A549 (cell line): ENCODE data around the gene HCN3. TPM values are rescaled to one million over a fixed set of nuclear protein-coding genes. Genes with fewer than 3 reads are reported as not detected.

ENCODE experiments used
- ATAC-seq, 2 experiments: fragments of 200-7000 bp in 1 of 2; fragments of >200 bp in 1 of 2; cut with Nextera tagmentation in 1 of 2; cut with Tn5 transposase in 1 of 2; 3 replicates each; pipeline versions ENCODE4 v1.8.0 to v1.9.1; 2018 to 2020; ENCODE audit warnings: mild to moderate bottlenecking in 1 of 2, moderate library complexity in 1 of 2
- CTCF ChIA-PET: fragments of 300-600 bp; sonication (Branson Sonifier 250); formaldehyde crosslinking; extraction: SDS; loops from one replicate; lab custom pipeline; 2021; ENCODE audit warnings: antibody characterized with exemption, inconsistent platforms; lab: Yijun Ruan, JAX
- POLR2A ChIA-PET: fragments of 350-600 bp; formaldehyde crosslinking; extraction: SDS; loops from one replicate; lab custom pipeline; 2021; ENCODE audit warnings: antibody characterized with exemption, inconsistent platforms; lab: Yijun Ruan, JAX
- DNase-seq, 2 experiments: peaks; one replicate each; pipeline versions ENCODE4 v3.0.0 to v3.0.0-alpha.2; 2011 to 2016; ENCODE audit warnings: low read depth in 1 of 2, low spot score in 1 of 2
- FAIRE-seq: peaks from 2 replicates; lab custom pipeline; 2011; peaks lifted over from hg19 to GRCh38; lab: Jason Lieb, UNC
- H3K27ac ChIP-seq, 2 experiments: fragments of >200 bp; sonication (Bioruptor Twin); formaldehyde crosslinking; 3 replicates each; pipeline ENCODE4 v1.5.1; 2016 to 2017
- H3K4me1 ChIP-seq: fragments of >200 bp; sonication (Bioruptor Twin); formaldehyde crosslinking; 3 replicates; pipeline ENCODE4 v1.6.1; 2016
- H3K4me2 ChIP-seq: fragments of >200 bp; sonication (Bioruptor Twin); formaldehyde crosslinking; 3 replicates; pipeline ENCODE4 v1.6.1; 2016
- H3K4me3 ChIP-seq: fragments of >200 bp; sonication (Bioruptor Twin); formaldehyde crosslinking; 3 replicates; pipeline ENCODE4 v1.5.1; 2016
- H3K9me3 ChIP-seq: fragments of >200 bp; sonication (Bioruptor Twin); formaldehyde crosslinking; 3 replicates; pipeline ENCODE4 v1.6.1; 2016
- BHLHE40 ChIP-seq: IDR thresholded peaks from 2 replicates; pipeline ENCODE4 v1.6.1; 2012; ENCODE audit warnings: low read depth, low read length, inconsistent platforms
- CBX2 ChIP-seq: fragments of 200-600 bp; sonication (generic); IDR thresholded peaks from 2 replicates; pipeline ENCODE4 v1.6.1; 2016; ENCODE audit warnings: low read depth, mild to moderate bottlenecking, borderline replicate concordance
- CBX8 ChIP-seq: fragments of 200-600 bp; sonication (generic); IDR thresholded peaks from 2 replicates; pipeline ENCODE4 v1.6.1; 2016
- CEBPB ChIP-seq, 2 experiments: fragments of >200 bp in 1 of 2; sonication (Bioruptor Twin) in 1 of 2; formaldehyde crosslinking in 1 of 2; IDR thresholded peaks; 2 replicates each; pipeline ENCODE4 v1.6.1; 2012 to 2016
- CTCF ChIP-seq: fragments of >200 bp; sonication (Bioruptor Twin); formaldehyde crosslinking; IDR thresholded peaks from 3 replicates; pipeline ENCODE4 v1.5.1; 2016
- E2F6 ChIP-seq: IDR thresholded peaks from 2 replicates; pipeline ENCODE4 v1.6.1; 2012; ENCODE audit warnings: low read depth, borderline replicate concordance
- EHF ChIP-seq: fragments of 250-450 bp; sonication (Bioruptor Pico); IDR thresholded peaks from 2 replicates; pipeline ENCODE4 v1.5.0; 2020; ENCODE audit warnings: mild to moderate bottlenecking
- ESRRA ChIP-seq: fragments of 150-350 bp; IDR thresholded peaks from 2 replicates; pipeline ENCODE4 v1.6.1; 2014; ENCODE audit warnings: mild to moderate bottlenecking, low read length, borderline replicate concordance
- FOSB ChIP-seq: fragments of 250-450 bp; sonication (Bioruptor Pico); IDR thresholded peaks from 2 replicates; pipeline ENCODE4 v1.5.0; 2020; ENCODE audit warnings: mild to moderate bottlenecking, moderate library complexity
- FOXS1 ChIP-seq: fragments of 250-450 bp; sonication (Bioruptor Pico); IDR thresholded peaks from 2 replicates; pipeline ENCODE4 v1.5.0; 2020; ENCODE audit warnings: mild to moderate bottlenecking, moderate library complexity
- HDAC2 ChIP-seq: fragments of 200-600 bp; sonication (generic); IDR thresholded peaks from 2 replicates; pipeline ENCODE4 v1.6.1; 2016
- HEYL ChIP-seq: fragments of 250-450 bp; sonication (Bioruptor Pico); IDR thresholded peaks from 2 replicates; pipeline ENCODE4 v1.8.0; 2021; ENCODE audit warnings: mild to moderate bottlenecking, moderate library complexity
- HOXA7 ChIP-seq: fragments of 250-450 bp; sonication (Bioruptor Pico); IDR thresholded peaks from 2 replicates; pipeline ENCODE4 v1.5.0; 2020; ENCODE audit warnings: mild to moderate bottlenecking, moderate library complexity
- JUN ChIP-seq, 2 experiments: fragments of >200 bp; sonication (Bioruptor Twin); formaldehyde crosslinking; IDR thresholded peaks; 2 replicates in 1 of 2; 3 replicates in 1 of 2; pipeline ENCODE4 v1.6.1; 2016 to 2017
- KDM5A ChIP-seq: fragments of 200-600 bp; sonication (generic); IDR thresholded peaks from 2 replicates; pipeline ENCODE4 v1.6.1; 2016; ENCODE audit warnings: antibody characterized with exemption, mild to moderate bottlenecking
- MAZ ChIP-seq: fragments of 150-350 bp; IDR thresholded peaks from 2 replicates; pipeline ENCODE4 v1.6.1; 2014; ENCODE audit warnings: antibody characterized with exemption, low read depth, low read length, borderline replicate concordance
- MYC ChIP-seq: IDR thresholded peaks from 2 replicates; pipeline ENCODE4 v1.6.1; 2012; ENCODE audit warnings: mild to moderate bottlenecking, inconsistent platforms, low read length, improper control_type of control experiment, borderline replicate concordance
- NR3C1 ChIP-seq: fragments of >200 bp; sonication (Bioruptor Twin); formaldehyde crosslinking; IDR thresholded peaks from 3 replicates; pipeline ENCODE4 v1.6.1; 2017
- PHF8 ChIP-seq: fragments of 200-600 bp; sonication (generic); IDR thresholded peaks from 2 replicates; pipeline ENCODE4 v1.6.1; 2016; ENCODE audit warnings: low read depth, mild to moderate bottlenecking, antibody characterized with exemption, moderate library complexity, borderline replicate concordance
- POLR2AphosphoS2 ChIP-seq: conservative IDR thresholded peaks from 2 replicates; pipeline ENCODE4 v1.6.1; 2012; ENCODE audit warnings: low read length, improper control_type of control experiment, inconsistent platforms
- RARB ChIP-seq: fragments of 250-450 bp; sonication (Bioruptor Pico); IDR thresholded peaks from 2 replicates; pipeline ENCODE4 v1.8.0; 2021; ENCODE audit warnings: mild to moderate bottlenecking, moderate library complexity
- RCOR1 ChIP-seq: fragments of 150-350 bp; IDR thresholded peaks from 2 replicates; pipeline ENCODE4 v1.6.1; 2014; ENCODE audit warnings: antibody characterized with exemption, low read length, low read depth
- RFX5 ChIP-seq: fragments of 450-650 bp; IDR thresholded peaks from 2 replicates; pipeline ENCODE4 v1.7.1; 2014; ENCODE audit warnings: antibody characterized with exemption, mild to moderate bottlenecking, moderate library complexity
- SMC3 ChIP-seq: fragments of >200 bp; sonication (Bioruptor Twin); formaldehyde crosslinking; IDR thresholded peaks from 3 replicates; pipeline ENCODE4 v1.6.1; 2018; ENCODE audit warnings: inconsistent platforms
- TP53 ChIP-seq: fragments of 250-450 bp; sonication (Bioruptor Pico); IDR thresholded peaks from 2 replicates; pipeline ENCODE4 v1.5.0; 2021; ENCODE audit warnings: mild to moderate bottlenecking, moderate library complexity
- WGBS: methylation state at CpG from one replicate; pipeline ENCODE4 v1.1.6; 2017; ENCODE audit errors: missing lambda C conversion rate; 5-methylcytosine and 5-hydroxymethylcytosine counted together
- polyA plus RNA-seq, 4 experiments: library from polyadenylated mRNA; depleted of rRNA in 3 of 4; stranded (reverse); fragments of >200 nt; fragmentation: RNase III in 1 of 4; extraction: RNeasy Plus Mini Kit Qiagen cat#74134 plus additional on column Dnase treatment in 1 of 4; gene quantifications; 2 replicates in 3 of 4; 3 replicates in 1 of 4; pipeline ENCODE4 v1.2.3, GENCODE V29; 2011 to 2017
- TF ChIP-seq, protein P1 (sequence below): fragments of 150-350 bp; IDR thresholded peaks from 2 replicates; pipeline ENCODE4 v1.6.1; 2014; ENCODE audit warnings: low read depth, mild to moderate bottlenecking, low read length
- TF ChIP-seq, protein P2 (sequence below): fragments of 250-450 bp; sonication (Bioruptor Pico); IDR thresholded peaks from 2 replicates; pipeline ENCODE4 v1.5.0; 2021; ENCODE audit warnings: mild to moderate bottlenecking, moderate library complexity, borderline replicate concordance
- TF ChIP-seq, protein P3 (sequence below): IDR thresholded peaks from 2 replicates; pipeline ENCODE4 v1.6.1; 2012
- TF ChIP-seq, protein P4 (sequence below): IDR thresholded peaks from 2 replicates; pipeline ENCODE4 v1.6.1; 2012
- TF ChIP-seq, protein P5 (sequence below): fragments of 200-600 bp; sonication (generic); IDR thresholded peaks from 2 replicates; pipeline ENCODE4 v1.6.1; 2016; ENCODE audit warnings: antibody characterized with exemption, mild to moderate bottlenecking, moderate library complexity

The HCN3 gene
- polyA plus RNA-seq, 2 of the 4 experiments (the other 2 are of a cell fraction) = 4.1 to 8.1 TPM

GRCh38 chr1:155261852-155262673 lies 15.2 kb upstream of the HCN3 start, which contains the start of gene SCAMP3:
Gene SCAMP3 (minus strand): TSS chr1:155262360. CDS start chr1:155262151, 209 bp downstream.
- CTCF ChIA-PET = interaction anchor here (0.7 to 16.5 kb wide), 3 partner anchors 12 to 60 kb away, joined by 3 to 326 read pairs (median 3); no protein-coding TSS in a partner anchor
- DNase-seq = peak; percentile 99 to 100
- H3K27ac ChIP-seq = peak within 1 kb of the TSS; percentile 88 to 97
- peak within 1 kb of the TSS; percentile 98 for H3K4me2 ChIP-seq
- peak within 1 kb of the TSS; percentile 86 for H3K4me3 ChIP-seq
- peaks cover 14% of the 10 kb centered on the region for H3K4me1 ChIP-seq
- POLR2A ChIA-PET = interaction anchor here (0.6 to 1.8 kb wide), 5 partner anchors 11 to 348 kb away, joined by 3 to 25 read pairs (median 4); partner anchors contain the start of genes CLK2, FDPS and MSTO1
- no peaks in the 10 kb centered on the region for H3K9me3 ChIP-seq
- no peak for FAIRE-seq
- ATAC-seq = peak; percentile 96 to 98
- under 1% methylated on average over 36 of the region's 47 CpGs for whole genome bisulfite sequencing
- TF ChIP-seq FOSB (CRISPR knock-in tag) (peak; percentile 90), BHLHE40 (no peak), POLR2AphosphoS2 (peak; percentile 86), TP53 (no peak), CBX8 (no peak), SMC3 (no peak), FOXS1 (CRISPR knock-in tag) (no peak), RFX5 (no peak), NR3C1 (no peak), ESRRA (no peak), RARB (CRISPR knock-in tag) (peak; percentile 59; the same call in 1 of the 2 replicates), HOXA7 (CRISPR knock-in tag) (peak; percentile 96), HDAC2 (no peak), CEBPB (IDR thresholded peaks at IDR 0.05) (no peak), JUN (IDR thresholded peaks at IDR 0.05) (peak; percentile 82 to 87), RCOR1 (no peak), KDM5A (no peak), PHF8 (peak; percentile 77), CTCF (no peak), EHF (CRISPR knock-in tag) (0 out of 2 replicates have a peak, but pooled peaks have one; percentile 52), E2F6 (no peak), HEYL (no peak), CBX2 (no peak), MAZ (no peak), MYC (peak; percentile 81)
- TF ChIP-seq, protein P1, sequence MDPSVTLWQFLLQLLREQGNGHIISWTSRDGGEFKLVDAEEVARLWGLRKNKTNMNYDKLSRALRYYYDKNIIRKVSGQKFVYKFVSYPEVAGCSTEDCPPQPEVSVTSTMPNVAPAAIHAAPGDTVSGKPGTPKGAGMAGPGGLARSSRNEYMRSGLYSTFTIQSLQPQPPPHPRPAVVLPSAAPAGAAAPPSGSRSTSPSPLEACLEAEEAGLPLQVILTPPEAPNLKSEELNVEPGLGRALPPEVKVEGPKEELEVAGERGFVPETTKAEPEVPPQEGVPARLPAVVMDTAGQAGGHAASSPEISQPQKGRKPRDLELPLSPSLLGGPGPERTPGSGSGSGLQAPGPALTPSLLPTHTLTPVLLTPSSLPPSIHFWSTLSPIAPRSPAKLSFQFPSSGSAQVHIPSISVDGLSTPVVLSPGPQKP = no peak
- TF ChIP-seq, protein P2, sequence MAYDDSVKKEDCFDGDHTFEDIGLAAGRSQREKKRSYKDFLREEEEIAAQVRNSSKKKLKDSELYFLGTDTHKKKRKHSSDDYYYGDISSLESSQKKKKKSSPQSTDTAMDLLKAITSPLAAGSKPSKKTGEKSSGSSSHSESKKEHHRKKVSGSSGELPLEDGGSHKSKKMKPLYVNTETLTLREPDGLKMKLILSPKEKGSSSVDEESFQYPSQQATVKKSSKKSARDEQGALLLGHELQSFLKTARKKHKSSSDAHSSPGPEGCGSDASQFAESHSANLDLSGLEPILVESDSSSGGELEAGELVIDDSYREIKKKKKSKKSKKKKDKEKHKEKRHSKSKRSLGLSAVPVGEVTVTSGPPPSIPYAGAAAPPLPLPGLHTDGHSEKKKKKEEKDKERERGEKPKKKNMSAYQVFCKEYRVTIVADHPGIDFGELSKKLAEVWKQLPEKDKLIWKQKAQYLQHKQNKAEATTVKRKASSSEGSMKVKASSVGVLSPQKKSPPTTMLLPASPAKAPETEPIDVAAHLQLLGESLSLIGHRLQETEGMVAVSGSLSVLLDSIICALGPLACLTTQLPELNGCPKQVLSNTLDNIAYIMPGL (CRISPR knock-in tag) = no peak
- TF ChIP-seq, protein P3, sequence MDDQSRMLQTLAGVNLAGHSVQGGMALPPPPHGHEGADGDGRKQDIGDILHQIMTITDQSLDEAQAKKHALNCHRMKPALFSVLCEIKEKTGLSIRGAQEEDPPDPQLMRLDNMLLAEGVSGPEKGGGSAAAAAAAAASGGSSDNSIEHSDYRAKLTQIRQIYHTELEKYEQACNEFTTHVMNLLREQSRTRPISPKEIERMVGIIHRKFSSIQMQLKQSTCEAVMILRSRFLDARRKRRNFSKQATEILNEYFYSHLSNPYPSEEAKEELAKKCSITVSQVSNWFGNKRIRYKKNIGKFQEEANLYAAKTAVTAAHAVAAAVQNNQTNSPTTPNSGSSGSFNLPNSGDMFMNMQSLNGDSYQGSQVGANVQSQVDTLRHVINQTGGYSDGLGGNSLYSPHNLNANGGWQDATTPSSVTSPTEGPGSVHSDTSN = peak; percentile 80
- TF ChIP-seq, protein P4, sequence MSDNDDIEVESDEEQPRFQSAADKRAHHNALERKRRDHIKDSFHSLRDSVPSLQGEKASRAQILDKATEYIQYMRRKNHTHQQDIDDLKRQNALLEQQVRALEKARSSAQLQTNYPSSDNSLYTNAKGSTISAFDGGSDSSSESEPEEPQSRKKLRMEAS = peak; percentile 86
- TF ChIP-seq, protein P5, sequence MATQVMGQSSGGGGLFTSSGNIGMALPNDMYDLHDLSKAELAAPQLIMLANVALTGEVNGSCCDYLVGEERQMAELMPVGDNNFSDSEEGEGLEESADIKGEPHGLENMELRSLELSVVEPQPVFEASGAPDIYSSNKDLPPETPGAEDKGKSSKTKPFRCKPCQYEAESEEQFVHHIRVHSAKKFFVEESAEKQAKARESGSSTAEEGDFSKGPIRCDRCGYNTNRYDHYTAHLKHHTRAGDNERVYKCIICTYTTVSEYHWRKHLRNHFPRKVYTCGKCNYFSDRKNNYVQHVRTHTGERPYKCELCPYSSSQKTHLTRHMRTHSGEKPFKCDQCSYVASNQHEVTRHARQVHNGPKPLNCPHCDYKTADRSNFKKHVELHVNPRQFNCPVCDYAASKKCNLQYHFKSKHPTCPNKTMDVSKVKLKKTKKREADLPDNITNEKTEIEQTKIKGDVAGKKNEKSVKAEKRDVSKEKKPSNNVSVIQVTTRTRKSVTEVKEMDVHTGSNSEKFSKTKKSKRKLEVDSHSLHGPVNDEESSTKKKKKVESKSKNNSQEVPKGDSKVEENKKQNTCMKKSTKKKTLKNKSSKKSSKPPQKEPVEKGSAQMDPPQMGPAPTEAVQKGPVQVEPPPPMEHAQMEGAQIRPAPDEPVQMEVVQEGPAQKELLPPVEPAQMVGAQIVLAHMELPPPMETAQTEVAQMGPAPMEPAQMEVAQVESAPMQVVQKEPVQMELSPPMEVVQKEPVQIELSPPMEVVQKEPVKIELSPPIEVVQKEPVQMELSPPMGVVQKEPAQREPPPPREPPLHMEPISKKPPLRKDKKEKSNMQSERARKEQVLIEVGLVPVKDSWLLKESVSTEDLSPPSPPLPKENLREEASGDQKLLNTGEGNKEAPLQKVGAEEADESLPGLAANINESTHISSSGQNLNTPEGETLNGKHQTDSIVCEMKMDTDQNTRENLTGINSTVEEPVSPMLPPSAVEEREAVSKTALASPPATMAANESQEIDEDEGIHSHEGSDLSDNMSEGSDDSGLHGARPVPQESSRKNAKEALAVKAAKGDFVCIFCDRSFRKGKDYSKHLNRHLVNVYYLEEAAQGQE = peak; percentile 86
